Lower leg skin (tissue), 4 donors: Measurements from ENCODE around the gene MIDN. TPM values are rescaled to one million over a fixed set of nuclear protein-coding genes. Genes with fewer than 3 reads are reported as not detected.

Experiments used
- DNase-seq, 2 donors: peaks; one replicate each; pipeline ENCODE4 v3.0.0-alpha.2; 2019; ENCODE audit warnings: low spot score in 2 of 2
- H3K4me3 ChIP-seq: fragments of 200-600 bp; sonication (generic); 2 replicates; pipeline ENCODE4 v1.5.1; 2017; ENCODE audit warnings: mild to moderate bottlenecking, low read depth; ENCODE audit not compliant: poor library complexity, severe bottlenecking
- POLR2A ChIP-seq, 2 donors: fragments of 450-650 bp; IDR thresholded peaks; one replicate each; pipeline ENCODE4 v1.6.1; 2016 to 2017; ENCODE audit warnings: antibody characterized with exemption in 2 of 2, mild to moderate bottlenecking in 1 of 2, moderate library complexity in 1 of 2
- WGBS, 2 donors: methylation state at CpG; one replicate each; pipeline ENCODE4 v1.1.5; 2018; 5-methylcytosine and 5-hydroxymethylcytosine counted together
- intact Hi-C: fragments of 100-400 bp; cut with DNase I; formaldehyde crosslinking; loops from one replicate; pipeline ENCODE4 v1.15.0; 2023; ENCODE audit warnings: low total_unique reads
- total RNA-seq, 4 donors: library from RNA; depleted of rRNA; stranded (reverse); fragments of >200 nt; gene quantifications; one replicate each; pipeline ENCODE4 v1.1.0, GENCODE V29; 2016
- TF ChIP-seq, protein P1 (sequence below), 3 donors: fragments of 450-650 bp; IDR thresholded peaks; one replicate each; pipeline ENCODE4 v1.5.1; 2016; ENCODE audit warnings: antibody characterized with exemption in 3 of 3, mild to moderate bottlenecking in 3 of 3, moderate library complexity in 2 of 3

The MIDN gene
- total RNA-seq, 4 donors from 2014 or later = 59.7 to 119 (median 78.7) TPM

DNA sequence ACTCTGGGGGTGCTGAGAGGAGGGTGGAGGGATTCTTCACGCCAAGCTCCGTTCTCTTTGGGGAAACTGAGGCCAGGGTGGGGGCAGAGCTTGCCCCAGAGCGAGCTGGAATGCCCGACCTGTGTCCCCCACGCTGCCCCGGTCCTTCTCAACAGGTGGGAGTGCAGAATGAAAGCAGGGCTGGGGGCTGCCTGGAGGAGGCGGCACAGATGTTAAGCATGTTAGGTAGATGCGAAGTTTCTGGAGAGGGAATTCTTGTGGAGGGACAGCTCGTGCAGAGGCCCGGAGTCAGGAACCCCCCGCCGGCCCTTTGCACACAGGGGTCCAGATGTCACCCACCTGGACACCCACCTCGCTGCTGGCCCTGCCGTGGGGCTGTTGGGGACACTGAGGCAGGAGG lies 46.3 kb downstream of the MIDN start:
- DNase-seq = no peak
- no peak for TF ChIP-seq POLR2A (IDR thresholded peaks at IDR 0.05)
- TF ChIP-seq, protein P1, sequence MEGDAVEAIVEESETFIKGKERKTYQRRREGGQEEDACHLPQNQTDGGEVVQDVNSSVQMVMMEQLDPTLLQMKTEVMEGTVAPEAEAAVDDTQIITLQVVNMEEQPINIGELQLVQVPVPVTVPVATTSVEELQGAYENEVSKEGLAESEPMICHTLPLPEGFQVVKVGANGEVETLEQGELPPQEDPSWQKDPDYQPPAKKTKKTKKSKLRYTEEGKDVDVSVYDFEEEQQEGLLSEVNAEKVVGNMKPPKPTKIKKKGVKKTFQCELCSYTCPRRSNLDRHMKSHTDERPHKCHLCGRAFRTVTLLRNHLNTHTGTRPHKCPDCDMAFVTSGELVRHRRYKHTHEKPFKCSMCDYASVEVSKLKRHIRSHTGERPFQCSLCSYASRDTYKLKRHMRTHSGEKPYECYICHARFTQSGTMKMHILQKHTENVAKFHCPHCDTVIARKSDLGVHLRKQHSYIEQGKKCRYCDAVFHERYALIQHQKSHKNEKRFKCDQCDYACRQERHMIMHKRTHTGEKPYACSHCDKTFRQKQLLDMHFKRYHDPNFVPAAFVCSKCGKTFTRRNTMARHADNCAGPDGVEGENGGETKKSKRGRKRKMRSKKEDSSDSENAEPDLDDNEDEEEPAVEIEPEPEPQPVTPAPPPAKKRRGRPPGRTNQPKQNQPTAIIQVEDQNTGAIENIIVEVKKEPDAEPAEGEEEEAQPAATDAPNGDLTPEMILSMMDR (IDR thresholded peaks at IDR 0.05) = no peak
- no peak overlapping the region for H3K4me3 ChIP-seq
- intact Hi-C loops = no loop called here
- 56 to 74% methylated on average over 10 to 14 of the region's 14 CpGs for WGBS, 2 donors

DNA sequence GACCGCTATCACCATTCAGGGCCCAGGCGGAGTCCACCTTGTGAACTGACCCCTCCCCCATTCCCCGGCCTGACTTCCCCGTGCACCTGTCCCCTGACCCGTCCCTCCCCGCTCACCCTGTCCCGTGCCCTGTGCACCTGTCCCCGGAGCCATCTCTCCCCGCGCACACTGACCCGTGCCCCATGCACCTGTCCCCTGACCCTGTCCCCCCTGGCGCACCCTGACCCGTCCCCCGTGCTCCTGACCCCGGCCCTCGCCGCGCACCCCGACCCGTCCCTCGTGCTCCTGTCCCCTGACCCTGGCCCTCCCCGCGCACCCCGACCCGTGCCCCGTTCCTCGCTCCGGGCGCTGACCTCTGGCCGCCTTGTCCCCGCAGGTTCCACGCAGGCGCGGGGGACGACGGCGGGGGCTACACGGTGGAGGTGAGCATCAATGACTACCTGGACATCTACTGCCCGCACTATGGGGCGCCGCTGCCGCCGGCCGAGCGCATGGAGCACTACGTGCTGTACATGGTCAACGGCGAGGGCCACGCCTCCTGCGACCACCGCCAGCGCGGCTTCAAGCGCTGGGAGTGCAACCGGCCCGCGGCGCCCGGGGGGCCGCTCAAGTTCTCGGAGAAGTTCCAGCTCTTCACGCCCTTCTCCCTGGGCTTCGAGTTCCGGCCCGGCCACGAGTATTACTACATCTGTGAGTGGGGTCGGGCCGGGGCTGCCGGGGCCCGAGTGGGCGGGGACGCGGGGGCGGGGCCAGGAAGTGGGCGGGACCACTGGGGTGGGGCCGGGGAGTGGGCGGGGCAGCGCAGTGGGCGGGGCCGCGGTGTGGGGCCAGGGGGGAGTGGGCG lies 47.0 kb downstream of the MIDN start:
- H3K4me3 ChIP-seq = no peak overlapping the region
- 20 to 26% methylated on average over 13 to 38 of the region's 82 CpGs for WGBS, 2 donors
- no peak for DNase-seq
- intact Hi-C loops = no loop called here
- no peak for TF ChIP-seq POLR2A (IDR thresholded peaks at IDR 0.05)
- TF ChIP-seq, protein P1 (IDR thresholded peaks at IDR 0.05) = no peak

DNA sequence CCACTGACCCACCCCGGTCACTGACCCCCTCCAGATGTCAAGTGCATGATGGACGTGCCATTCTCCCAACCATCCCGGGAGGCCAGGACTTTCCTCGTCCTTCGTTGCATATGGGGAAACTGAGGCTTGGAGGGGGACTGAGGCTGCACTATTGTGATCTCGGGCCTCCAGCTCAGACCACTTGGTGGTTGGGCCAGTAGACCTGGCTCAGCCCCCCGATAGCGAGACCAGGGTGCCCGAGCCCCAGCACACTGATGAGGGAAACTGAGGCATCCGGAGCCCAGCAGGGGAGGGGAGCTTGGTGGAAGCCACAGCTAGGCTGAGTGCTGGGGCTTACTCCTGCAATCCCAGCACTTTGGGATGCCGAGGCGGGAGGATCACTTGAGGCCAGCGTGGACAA lies 47.7 kb downstream of the MIDN start:
- intact Hi-C loops = no loop called here
- DNase-seq = no peak
- no peak for TF ChIP-seq POLR2A (IDR thresholded peaks at IDR 0.05)
- TF ChIP-seq, protein P1 (IDR thresholded peaks at IDR 0.05) = no peak
- 76 to 78% methylated on average over 12 to 13 of the region's 13 CpGs for WGBS, 2 donors
- no peak overlapping the region for H3K4me3 ChIP-seq

DNA sequence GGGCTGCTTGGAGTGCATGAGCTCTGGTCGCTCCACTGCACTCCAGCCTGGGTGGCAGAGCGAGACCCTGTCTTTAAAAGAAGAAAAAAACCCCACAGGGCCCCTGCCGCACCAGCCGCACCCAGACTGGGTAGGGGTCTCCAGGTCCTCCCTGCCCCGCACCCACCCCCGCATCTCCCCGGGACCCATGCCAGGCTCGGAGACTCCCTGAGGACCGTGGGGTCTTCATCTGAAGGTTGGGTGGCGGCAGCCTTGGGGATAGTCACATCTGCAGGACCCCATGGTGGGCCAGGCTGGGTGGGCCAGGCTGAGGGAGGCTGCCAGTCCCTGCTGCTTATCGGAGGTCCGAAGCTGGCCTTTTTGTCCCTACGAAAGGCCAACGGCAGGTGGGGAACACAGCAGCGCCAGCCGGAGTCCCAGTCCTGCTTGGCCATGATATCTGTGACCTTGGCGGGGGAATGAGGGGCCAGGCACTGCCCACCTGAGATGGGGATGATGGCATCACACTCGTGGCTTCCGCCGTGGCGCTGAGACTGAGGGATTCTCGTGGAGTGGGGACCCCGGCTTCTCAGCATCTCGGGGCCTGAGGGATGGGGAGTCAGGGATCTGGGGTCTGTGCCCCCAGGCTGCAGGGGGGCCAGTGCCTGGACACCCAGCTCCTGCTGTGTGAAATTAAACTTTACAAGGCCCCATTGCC lies 48.3 kb downstream of the MIDN start:
- H3K4me3 ChIP-seq = no peak overlapping the region
- WGBS, 2 donors = 83 to 89% methylated on average over 24 of the region's 24 CpGs
- DNase-seq = no peak
- intact Hi-C loops = no loop called here
- TF ChIP-seq, protein P1 (IDR thresholded peaks at IDR 0.05) = no peak
- TF ChIP-seq POLR2A (IDR thresholded peaks at IDR 0.05) = no peak

DNA sequence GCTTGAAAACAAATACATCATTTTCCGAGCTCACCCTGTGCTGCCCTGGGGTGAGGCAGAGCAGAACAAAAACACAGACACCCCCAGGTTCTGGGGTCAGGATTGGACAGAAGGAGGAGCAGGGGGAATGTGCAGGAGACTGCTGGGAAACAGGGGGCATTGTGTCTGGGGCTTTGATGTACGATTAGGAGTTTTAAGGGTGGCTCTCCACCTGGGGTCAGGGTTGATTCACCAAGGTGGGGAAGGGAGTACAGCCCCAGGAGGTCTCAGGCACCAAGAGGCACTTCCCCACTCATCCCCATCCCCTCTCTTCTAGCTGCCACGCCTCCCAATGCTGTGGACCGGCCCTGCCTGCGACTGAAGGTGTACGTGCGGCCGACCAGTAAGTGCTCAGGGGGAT lies 49.9 kb downstream of the MIDN start:
- no peak for DNase-seq
- WGBS, 2 donors = 91 to 94% methylated on average over 8 of the region's 8 CpGs
- H3K4me3 ChIP-seq = no peak overlapping the region
- intact Hi-C loops = no loop called here
- TF ChIP-seq, protein P1 (IDR thresholded peaks at IDR 0.05) = no peak
- TF ChIP-seq POLR2A (IDR thresholded peaks at IDR 0.05) = no peak
